GM12892 (cell line): ENCODE results near the gene AGXT.

Experiments used
- POLR2A ChIP-seq: IDR thresholded peaks from 2 replicates; pipeline ENCODE4 v1.6.1; 2011; ENCODE audit warnings: low read depth, low read length, control low read depth
- TAF1 ChIP-seq: IDR thresholded peaks from 2 replicates; pipeline ENCODE4 v1.6.1; 2011; ENCODE audit warnings: low read depth, mild to moderate bottlenecking, control low read depth, low read length, borderline replicate concordance

DNA sequence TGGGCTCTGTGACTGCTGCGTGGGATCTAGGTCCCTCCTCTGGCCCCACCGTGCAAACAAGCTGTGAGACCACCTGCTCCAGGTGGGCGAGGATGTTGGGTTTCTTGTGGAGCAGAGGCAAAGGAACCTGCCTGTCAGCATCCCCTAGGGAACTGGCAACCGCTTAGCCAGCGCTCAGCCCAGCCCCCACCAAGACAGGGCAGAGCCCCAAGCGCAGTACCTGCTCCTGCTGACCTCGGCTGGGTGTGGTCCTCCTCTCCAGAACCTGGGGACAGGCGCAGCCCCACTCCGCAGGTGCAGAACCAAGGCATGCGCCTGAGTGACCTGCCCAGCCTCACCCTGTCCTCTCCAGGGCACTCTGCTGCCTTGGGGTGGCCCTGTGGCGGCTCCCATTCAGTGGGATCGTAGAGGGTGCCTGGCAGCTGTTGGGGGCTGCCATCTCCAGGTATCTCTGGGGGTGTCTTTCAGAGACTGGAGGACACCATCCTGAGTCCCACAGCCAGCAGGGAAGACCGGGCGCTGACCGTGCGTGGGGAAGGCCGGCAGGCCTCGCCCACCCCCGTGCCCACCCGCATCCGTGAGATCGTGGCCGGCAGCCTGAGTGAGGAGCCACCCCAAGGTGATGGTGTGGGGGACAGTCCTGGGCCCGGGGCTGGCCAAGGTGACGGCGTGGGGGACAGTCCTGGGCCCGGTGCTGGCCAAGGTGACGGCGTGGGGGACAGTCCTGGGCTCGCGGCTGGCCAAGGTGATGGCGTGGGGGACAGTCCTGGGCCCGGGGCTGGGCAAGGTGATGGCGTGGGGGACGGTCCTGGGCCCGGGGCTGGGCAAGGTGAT lies 49.9 kb downstream of the AGXT start:
- TF ChIP-seq TAF1 (no peak), POLR2A (no peak)
